PFSK-1 (cell line): ENCODE data around the gene CAMTA1.

Experiments
- FOXP2 ChIP-seq: optimal IDR thresholded peaks from 2 replicates; pipeline ENCODE3; 2011; ENCODE audit warnings: borderline replicate concordance, control low read depth, inconsistent platforms; ENCODE audit not compliant: insufficient read depth; ENCODE audit errors: extremely low read length, extremely low read depth
- POLR2AphosphoS5 ChIP-seq: IDR thresholded peaks from 2 replicates; pipeline ENCODE4 v1.6.1; 2012; ENCODE audit warnings: low read depth, mild to moderate bottlenecking, control low read depth, low read length, moderate library complexity
- SIN3A ChIP-seq: IDR thresholded peaks from 2 replicates; pipeline ENCODE4 v1.6.1; 2012; ENCODE audit warnings: mild to moderate bottlenecking, low read length, moderate library complexity, borderline replicate concordance; ENCODE audit not compliant: insufficient read depth
- TAF1 ChIP-seq: IDR thresholded peaks from 2 replicates; pipeline ENCODE4 v1.6.1; 2012; ENCODE audit warnings: low read length, control low read depth, borderline replicate concordance; ENCODE audit not compliant: insufficient read depth
- TF ChIP-seq, protein P1 (sequence below), 2 experiments: IDR thresholded peaks; 2 replicates each; pipeline versions ENCODE4 v1.6.1 to v1.8.0; 2011 to 2012; ENCODE audit warnings: low read depth in 2 of 2, low read length in 2 of 2, control low read depth in 1 of 2, inconsistent platforms in 1 of 2, mild to moderate bottlenecking in 1 of 2, moderate library complexity in 1 of 2; ENCODE audit not compliant: insufficient read depth in 1 of 2

Gene CAMTA1

DNA sequence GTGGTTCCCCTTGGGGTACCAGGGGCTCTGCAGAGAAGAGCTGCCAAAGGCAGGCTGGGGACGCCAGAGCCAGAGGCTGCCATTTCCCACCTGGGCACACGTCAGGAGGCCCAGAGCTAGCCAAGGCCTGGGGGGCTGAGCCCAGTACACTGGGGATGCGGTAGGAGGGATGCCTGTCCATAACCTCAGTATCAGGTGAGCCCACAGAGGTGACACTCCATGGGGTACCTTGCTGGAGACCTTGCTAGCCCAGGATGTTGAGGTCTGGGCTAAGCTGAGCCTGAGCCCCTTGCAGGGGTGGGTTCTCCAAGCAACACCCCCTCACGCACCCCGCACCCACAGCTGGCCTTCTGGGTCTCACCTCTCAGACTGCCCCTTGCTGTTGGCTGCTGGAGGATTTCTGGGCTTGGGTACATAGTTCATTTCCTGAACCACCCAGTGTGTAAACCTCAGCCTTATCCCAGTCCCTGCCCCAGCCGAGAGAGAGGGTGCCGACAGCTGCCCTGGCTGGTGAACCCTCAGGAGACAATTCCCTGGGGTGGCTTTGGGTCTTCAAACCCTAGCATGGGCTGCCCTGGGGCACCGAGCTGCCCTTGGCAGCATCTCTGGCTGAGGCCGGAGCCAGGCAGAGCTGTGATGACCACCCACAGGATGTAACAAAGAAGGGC lies 893.4 kb downstream of the CAMTA1 start:
- TF ChIP-seq POLR2AphosphoS5 (no peak), TAF1 (no peak), SIN3A (no peak), FOXP2 (no peak)
- TF ChIP-seq, protein P1, sequence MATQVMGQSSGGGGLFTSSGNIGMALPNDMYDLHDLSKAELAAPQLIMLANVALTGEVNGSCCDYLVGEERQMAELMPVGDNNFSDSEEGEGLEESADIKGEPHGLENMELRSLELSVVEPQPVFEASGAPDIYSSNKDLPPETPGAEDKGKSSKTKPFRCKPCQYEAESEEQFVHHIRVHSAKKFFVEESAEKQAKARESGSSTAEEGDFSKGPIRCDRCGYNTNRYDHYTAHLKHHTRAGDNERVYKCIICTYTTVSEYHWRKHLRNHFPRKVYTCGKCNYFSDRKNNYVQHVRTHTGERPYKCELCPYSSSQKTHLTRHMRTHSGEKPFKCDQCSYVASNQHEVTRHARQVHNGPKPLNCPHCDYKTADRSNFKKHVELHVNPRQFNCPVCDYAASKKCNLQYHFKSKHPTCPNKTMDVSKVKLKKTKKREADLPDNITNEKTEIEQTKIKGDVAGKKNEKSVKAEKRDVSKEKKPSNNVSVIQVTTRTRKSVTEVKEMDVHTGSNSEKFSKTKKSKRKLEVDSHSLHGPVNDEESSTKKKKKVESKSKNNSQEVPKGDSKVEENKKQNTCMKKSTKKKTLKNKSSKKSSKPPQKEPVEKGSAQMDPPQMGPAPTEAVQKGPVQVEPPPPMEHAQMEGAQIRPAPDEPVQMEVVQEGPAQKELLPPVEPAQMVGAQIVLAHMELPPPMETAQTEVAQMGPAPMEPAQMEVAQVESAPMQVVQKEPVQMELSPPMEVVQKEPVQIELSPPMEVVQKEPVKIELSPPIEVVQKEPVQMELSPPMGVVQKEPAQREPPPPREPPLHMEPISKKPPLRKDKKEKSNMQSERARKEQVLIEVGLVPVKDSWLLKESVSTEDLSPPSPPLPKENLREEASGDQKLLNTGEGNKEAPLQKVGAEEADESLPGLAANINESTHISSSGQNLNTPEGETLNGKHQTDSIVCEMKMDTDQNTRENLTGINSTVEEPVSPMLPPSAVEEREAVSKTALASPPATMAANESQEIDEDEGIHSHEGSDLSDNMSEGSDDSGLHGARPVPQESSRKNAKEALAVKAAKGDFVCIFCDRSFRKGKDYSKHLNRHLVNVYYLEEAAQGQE (IDR thresholded peaks at IDR 0.05; ENCODE audit: insufficient read depth in 1 of 2, low read depth in 2 of 2, low read length in 2 of 2): no peak

DNA sequence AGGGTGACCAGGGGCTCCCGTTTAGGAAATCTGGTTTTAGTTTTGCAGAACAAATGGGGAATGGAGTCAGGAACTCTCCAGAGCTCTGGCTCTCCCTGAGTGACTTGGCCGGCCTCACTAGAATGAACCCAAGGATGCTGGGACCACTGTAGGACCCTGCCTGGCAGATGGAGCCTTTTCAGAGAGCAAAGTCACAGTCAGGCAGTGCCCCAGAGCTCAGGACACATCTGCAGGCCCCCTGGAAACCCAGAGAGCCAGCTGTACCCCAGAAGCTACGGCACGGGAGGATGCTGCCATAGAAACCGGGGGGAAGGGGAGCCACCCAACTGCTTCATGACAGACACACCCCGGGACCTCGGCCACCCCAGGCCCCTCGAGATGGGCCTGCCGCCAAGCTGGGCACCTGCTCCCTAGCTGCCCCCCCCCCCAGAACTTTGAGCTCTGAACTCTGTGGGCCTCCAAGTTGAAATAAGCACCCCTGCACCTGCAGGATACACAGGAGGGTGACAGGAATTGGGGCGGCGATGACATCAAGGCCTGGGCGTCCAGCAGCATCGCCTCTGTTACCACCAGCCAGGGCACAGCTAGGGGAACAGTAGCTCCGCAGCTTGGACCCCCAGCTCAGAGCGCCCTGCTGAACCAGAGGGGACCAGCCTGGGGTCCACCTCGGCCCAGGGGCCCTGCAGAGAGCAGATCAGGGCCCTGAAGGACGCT lies 894.1 kb downstream of the CAMTA1 start:
- TF ChIP-seq, protein P1 (IDR thresholded peaks at IDR 0.05; ENCODE audit: insufficient read depth in 1 of 2, low read depth in 2 of 2, low read length in 2 of 2): no peak
- TF ChIP-seq POLR2AphosphoS5: no peak
- TF ChIP-seq TAF1: no peak
- no peak for TF ChIP-seq SIN3A
- no peak for TF ChIP-seq FOXP2

DNA sequence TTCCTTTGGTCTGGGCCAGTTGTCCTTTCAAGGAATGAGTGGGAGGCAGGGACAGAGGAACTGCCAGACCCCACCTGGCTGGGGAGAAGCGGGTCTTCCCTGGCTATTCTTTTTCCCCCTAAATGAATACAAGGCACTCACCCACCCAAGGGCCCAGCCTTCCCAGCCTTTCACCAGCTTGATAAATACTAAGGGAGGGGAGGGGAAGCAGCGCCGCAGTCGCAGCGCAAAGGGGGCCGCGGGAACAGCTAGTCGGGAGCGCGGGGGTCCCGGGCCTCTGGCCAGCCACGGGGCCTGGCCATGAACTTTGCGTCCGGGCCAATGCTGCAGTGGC lies 894.6 kb downstream of the CAMTA1 start:
- TF ChIP-seq, protein P1 (IDR thresholded peaks at IDR 0.05; ENCODE audit: insufficient read depth in 1 of 2, low read depth in 2 of 2, low read length in 2 of 2): no peak
- TF ChIP-seq POLR2AphosphoS5 (no peak), TAF1 (no peak), SIN3A (no peak), FOXP2 (no peak)

DNA sequence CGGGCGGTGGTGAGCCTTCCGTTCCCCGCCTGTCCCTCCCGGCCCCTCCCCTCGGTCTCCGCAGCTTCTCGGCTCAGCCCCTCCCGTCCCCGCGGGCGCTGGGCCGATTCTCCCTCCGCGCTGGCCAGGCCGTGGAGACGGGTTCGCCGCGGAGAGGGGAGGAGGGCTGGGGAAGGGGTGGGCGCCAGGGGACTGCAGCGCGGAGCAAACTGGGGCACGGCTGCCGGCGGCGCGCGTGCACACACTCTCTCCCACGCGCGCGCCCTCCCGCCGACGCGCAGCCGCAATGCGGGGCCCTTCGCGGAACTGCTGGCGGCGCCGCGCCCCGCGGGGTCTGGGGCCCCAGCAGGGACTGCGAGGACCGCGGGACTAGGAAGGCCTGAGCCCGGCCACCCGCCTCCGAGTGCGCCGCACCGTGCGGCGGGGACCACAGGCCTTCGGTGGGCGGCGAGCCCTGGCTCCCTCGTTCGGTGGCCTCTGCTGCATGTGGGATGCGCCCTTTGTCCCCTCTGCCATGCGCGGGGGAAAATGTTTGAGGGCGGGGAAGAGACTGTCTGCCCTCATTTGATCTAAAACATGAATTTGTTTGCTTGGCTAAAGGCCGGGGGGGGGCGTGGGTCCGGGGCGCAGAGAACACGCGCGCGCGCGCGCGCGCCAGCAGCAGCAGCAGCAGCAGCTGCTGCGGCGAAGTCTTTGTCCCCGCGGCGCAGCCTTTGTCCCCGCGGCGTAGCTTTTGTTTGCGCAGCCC lies 895.1 kb downstream of the CAMTA1 start:
- TF ChIP-seq, protein P1 (IDR thresholded peaks at IDR 0.05; ENCODE audit: insufficient read depth in 1 of 2, low read depth in 2 of 2, low read length in 2 of 2): no peak
- TF ChIP-seq TAF1 (no peak), FOXP2 (peak; percentile 9), SIN3A (no peak)

DNA sequence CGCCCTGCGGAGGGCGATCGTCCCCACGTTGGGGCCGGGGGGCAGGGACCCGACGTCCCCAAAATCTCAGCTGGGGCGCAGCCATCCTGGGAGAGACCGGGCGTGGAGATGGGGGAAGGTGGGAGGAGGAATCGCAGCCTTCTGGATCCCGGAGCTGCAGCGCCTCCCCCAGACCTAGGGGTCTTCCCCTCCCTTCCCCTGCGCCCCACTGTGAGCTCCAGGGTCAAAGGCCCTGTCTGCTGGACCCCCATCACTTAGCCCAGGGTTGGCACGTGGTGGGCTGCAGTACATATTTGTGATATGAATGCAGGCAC lies 895.7 kb downstream of the CAMTA1 start:
- no peak for TF ChIP-seq SIN3A
- TF ChIP-seq POLR2AphosphoS5: no peak
- TF ChIP-seq TAF1: no peak
- TF ChIP-seq FOXP2: no peak
- TF ChIP-seq, protein P1 (IDR thresholded peaks at IDR 0.05; ENCODE audit: insufficient read depth in 1 of 2, low read depth in 2 of 2, low read length in 2 of 2): no peak
